GM19099 (cell line): ENCODE results near the gene HIP1.

Source experiments
- POLR2A ChIP-seq: IDR thresholded peaks from 3 replicates; pipeline ENCODE4 v1.6.1; 2011; ENCODE audit warnings: low read depth; ENCODE audit not compliant: insufficient read length; ENCODE audit errors: extremely low read depth

The HIP1 gene

GRCh38 chr7:75737856-75738603 lies 711 bp downstream of the HIP1 start:
- TF ChIP-seq POLR2A, result no peak

GRCh38 chr7:75735581-75736350 lies 3.0 kb downstream of the HIP1 start:
- TF ChIP-seq POLR2A, result no peak

- no peak for TF ChIP-seq POLR2A
These were observed 3.9 kb downstream of the HIP1 start for GRCh38 chr7:75734586-75735458.

GRCh38 chr7:75732764-75733630 lies 5.7 kb downstream of the HIP1 start:
- no peak for TF ChIP-seq POLR2A

GRCh38 chr7:75732016-75732521 lies 6.7 kb downstream of the HIP1 start:
- TF ChIP-seq POLR2A, result no peak

GRCh38 chr7:75729851-75730274 lies 8.9 kb downstream of the HIP1 start:
- no peak for TF ChIP-seq POLR2A

GRCh38 chr7:75727881-75728593 lies 10.7 kb downstream of the HIP1 start:
- TF ChIP-seq POLR2A, result no peak

- no peak for TF ChIP-seq POLR2A
These were observed 13.4 kb downstream of the HIP1 start for GRCh38 chr7:75725306-75725705.

- no peak for TF ChIP-seq POLR2A
These were observed 15.3 kb downstream of the HIP1 start for GRCh38 chr7:75723444-75723843.

- TF ChIP-seq POLR2A, result no peak
These were observed 16.4 kb downstream of the HIP1 start for GRCh38 chr7:75722373-75722772.

- TF ChIP-seq POLR2A, result no peak
These were observed 17.3 kb downstream of the HIP1 start for GRCh38 chr7:75721426-75721825.

- no peak for TF ChIP-seq POLR2A
These were observed 19.1 kb downstream of the HIP1 start for GRCh38 chr7:75719626-75720025.

GRCh38 chr7:75718390-75719031 lies 20.2 kb downstream of the HIP1 start:
- no peak for TF ChIP-seq POLR2A
